Activated T-cell treated with anti-CD3 and anti-CD28 coated beads, Interleukin-2, amount 50 U/mL, for 24 hours (primary cell): Measurements from ENCODE around the gene TNFAIP8.
A peak's percentile ranks its signal among the peaks of the same experiment; 100 is the strongest.

Experiments used
- DNase-seq: peaks from one replicate; pipeline ENCODE4 v3.0.0-alpha.2; 2020
- H3K27ac Mint-ChIP-seq: 2 replicates; pipeline ENCODE4 v1.8.0; 2020; ENCODE audit warnings: mild to moderate bottlenecking, mixed read lengths
- H3K27me3 Mint-ChIP-seq: 2 replicates; pipeline ENCODE4 v1.8.0; 2020; ENCODE audit warnings: mixed read lengths
- H3K36me3 Mint-ChIP-seq: 2 replicates; pipeline ENCODE4 v1.8.0; 2020; ENCODE audit warnings: low read depth, mixed read lengths
- H3K4me1 Mint-ChIP-seq: 2 replicates; pipeline ENCODE4 v1.8.0; 2020; ENCODE audit warnings: low read depth, mixed read lengths
- H3K4me3 Mint-ChIP-seq: 2 replicates; pipeline ENCODE4 v1.8.0; 2020; ENCODE audit warnings: mild to moderate bottlenecking, moderate library complexity, mixed read lengths
- H3K9me3 Mint-ChIP-seq: 2 replicates; pipeline ENCODE4 v1.8.0; 2020; ENCODE audit warnings: mixed read lengths

Gene TNFAIP8

DNA sequence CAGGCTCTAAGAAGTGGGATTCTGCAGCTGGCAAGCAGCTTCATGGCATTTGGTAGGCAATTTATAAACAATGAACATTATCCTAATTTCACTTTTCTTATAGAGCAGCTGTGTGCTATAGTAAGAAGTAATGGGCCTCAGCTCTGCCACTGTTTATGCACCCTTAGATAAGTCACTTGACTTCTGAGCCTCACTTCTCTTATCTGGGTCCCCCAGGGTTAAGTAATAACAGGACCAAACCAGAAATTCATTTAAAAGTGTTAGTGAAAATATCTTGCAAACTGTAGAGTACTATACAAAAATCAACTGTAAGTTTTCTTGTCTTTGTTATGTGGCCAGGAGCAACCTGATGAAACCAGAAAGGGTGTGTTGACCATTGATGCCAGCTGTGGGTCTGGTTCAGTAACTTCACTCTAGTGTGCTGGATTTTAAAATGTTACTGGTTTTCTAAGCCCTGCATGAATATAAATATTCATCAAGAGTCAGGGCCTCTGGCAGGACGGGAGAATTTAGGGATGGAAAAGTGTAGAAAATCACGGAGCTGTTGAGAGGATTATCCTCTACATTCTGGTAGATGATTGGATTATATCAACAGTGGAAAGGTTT, 24.2 kb downstream of the TNFAIP8 start:
- Mint-ChIP-seq H3K9me3 (no peaks in the 10 kb centered on the region), H3K4me3 (no peak overlapping the region), H3K4me1 (peaks cover 88% of the 10 kb centered on the region), H3K27me3 (no peaks in the 10 kb centered on the region), H3K36me3 (peaks cover 88% of the 10 kb centered on the region), H3K27ac (peak overlapping the region; percentile 93)
- no peak for DNase-seq

DNA sequence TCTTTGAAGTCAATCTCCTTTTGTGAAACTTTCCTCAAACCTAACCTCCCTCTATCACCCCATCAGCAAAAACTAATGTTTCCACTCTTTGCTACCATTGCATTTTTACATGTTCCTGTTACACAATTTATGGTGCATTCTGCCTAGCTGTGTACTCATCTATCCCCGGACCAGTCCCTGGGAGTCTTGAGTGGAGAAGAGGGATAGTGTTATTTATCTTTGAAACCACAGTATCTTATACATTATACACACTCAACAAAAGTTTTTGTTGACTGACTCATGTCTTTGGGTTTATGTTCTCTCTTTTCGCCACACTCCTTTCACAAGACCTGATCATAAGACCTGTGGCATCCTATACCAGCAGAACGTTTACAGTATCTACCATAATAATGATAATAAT, 26.4 kb downstream of the TNFAIP8 start:
- Mint-ChIP-seq H3K27ac (peak overlapping the region; percentile 77), H3K27me3 (no peaks in the 10 kb centered on the region), H3K4me1 (peaks cover 92% of the 10 kb centered on the region), H3K4me3 (no peak overlapping the region), H3K36me3 (peaks cover 93% of the 10 kb centered on the region), H3K9me3 (no peaks in the 10 kb centered on the region)
- DNase-seq, result no peak

DNA sequence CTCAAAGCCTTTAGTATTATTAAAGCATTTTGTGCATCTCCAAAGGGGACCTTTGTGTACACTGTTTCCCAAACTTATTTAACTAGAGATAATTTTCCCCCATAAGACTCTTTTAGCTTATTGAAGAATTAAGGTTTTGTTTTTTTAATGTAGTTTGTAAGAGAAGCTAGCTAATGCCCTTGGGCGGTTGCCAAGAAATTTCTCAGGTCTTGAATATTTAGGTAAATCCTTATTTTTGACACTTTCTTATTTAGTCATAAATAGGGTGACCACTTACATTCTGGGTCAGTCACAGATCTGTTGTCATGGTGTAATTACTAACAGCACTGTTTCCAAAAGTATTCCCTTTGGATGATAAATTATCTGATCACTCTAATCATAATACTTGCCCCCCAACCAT, 27.2 kb downstream of the TNFAIP8 start:
- Mint-ChIP-seq H3K27me3 (no peaks in the 10 kb centered on the region), H3K9me3 (no peaks in the 10 kb centered on the region), H3K4me3 (no peak overlapping the region), H3K4me1 (peaks cover 92% of the 10 kb centered on the region), H3K36me3 (peaks cover 94% of the 10 kb centered on the region), H3K27ac (peak overlapping the region; percentile 86)
- DNase-seq, result no peak

DNA sequence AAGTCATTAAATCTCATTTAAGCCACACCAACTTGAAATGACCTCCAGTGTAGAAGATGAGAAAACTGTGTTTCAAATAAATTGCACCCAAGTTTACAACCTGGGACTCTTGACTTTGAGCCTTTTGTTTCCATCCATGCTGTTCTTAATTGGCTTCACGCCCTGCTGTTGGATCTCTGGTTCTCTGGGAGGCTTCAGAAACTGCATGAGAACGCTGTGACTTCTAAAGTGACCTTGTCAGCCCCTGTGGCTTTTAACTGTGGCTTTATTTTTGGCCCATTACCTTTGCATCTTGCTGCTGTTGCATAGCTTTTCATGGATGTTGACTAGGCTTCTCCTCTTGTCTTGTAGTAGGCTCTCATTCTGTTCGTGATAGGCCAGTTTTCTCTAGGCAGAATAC, 29.3 kb downstream of the TNFAIP8 start:
- Mint-ChIP-seq H3K27ac (peak overlapping the region; percentile 86), H3K27me3 (no peaks in the 10 kb centered on the region), H3K9me3 (no peaks in the 10 kb centered on the region), H3K36me3 (peaks cover 94% of the 10 kb centered on the region), H3K4me3 (no peak overlapping the region), H3K4me1 (peaks cover 92% of the 10 kb centered on the region)
- DNase-seq, result no peak

DNA sequence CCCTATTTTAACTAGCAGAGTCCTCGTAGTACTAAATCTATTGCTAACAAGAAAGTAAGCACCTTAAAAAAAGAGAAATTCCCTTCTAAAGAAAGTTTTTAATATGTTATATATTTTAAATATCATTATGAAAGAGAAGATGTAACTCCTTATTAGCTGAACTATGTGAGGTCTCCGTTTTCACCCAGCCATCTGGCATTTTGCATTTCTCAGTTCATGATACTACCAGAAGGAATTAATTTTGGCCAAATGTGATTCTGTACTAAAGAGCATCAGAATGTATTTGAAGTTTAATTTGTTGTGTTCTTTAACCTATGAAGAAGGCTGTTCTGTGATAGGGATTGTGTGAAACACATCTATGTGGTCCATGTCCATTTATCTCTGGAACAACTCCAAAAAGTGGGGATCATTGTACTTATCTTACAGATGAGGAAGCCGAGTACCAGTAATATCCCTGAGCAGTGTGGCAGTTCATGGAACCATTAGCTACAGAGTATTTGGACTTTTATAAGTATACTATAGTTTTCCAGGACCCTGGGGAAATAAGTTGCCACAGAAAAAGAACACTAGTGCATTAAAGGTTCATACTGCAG, 29.8 kb downstream of the TNFAIP8 start:
- Mint-ChIP-seq H3K9me3 (no peaks in the 10 kb centered on the region), H3K4me1 (peaks cover 93% of the 10 kb centered on the region), H3K4me3 (no peak overlapping the region), H3K36me3 (peaks cover 94% of the 10 kb centered on the region), H3K27me3 (no peaks in the 10 kb centered on the region), H3K27ac (peak overlapping the region; percentile 87)
- no peak for DNase-seq

DNA sequence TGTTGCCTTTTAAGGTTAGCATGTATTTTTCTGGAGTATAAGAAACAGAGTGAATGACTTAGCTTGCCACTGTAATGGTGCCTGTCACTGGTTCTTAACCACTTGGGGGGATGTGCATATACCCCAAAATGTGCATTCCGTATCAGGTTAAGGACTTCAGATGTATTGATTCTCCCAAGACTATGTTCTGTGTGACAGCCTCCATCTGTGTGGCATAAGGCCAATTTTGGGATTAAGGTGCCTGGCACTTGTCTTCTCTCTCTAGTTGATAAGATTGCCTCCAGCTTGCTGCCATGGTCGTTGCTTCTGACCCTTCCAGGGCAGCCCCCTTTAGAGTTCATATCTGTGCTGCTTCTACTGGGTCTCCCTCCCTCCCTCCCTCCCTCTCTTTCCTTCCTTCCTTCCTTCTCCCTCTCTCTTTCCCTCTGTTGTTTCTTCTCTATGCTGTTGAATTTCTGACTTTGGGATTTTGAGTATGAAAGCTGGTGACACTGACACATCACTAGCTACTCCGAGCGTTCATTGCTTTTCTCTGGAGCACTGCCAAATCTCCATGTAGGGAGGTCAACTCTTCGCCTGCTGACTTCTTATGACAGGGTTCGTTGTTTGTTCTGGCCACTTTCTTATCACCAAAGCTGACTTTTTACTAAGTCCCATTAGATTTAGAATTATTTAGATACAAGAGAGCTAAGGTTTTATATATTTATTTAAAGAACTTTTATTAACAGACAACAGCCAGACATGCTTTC, 31.0 kb downstream of the TNFAIP8 start:
- H3K9me3 Mint-ChIP-seq, result no peaks in the 10 kb centered on the region
- peaks cover 96% of the 10 kb centered on the region for H3K4me1 Mint-ChIP-seq
- no peaks in the 10 kb centered on the region for H3K27me3 Mint-ChIP-seq
- DNase-seq, result no peak
- peak overlapping the region; percentile 87 for H3K27ac Mint-ChIP-seq
- H3K4me3 Mint-ChIP-seq, result no peak overlapping the region
- H3K36me3 Mint-ChIP-seq, result peaks cover 96% of the 10 kb centered on the region

DNA sequence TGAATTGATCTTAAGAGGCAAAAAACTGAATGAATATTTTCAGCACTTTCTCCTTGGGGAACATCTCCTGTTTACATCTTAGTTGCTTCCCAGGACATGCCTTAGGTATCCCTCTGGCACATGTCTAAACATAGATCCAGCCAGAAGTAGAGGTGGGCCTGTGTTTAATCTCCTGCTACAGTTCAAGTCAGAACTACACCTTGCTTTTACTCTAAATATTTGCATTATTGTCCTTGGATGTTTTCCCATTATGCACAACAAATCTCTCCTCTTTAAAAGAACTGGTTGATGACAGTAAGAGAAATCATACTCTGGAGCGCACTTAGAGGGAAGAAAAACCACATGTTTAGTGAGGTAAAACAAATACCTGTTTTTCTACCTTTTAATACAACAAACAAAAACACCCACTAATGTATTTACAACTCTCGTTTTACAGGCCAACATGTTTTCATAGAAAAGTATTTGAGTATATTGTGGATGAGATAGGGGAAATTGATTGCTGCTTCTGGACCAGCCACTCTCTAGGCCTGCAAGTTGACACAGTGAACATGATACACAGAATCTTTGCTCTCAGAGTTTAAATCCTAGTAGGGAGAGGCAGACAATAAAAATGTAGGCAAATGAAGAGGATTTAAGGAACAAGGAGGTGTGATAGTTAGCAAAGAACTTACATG, 32.3 kb downstream of the TNFAIP8 start:
- Mint-ChIP-seq H3K4me1 (peaks cover 97% of the 10 kb centered on the region), H3K27ac (peak overlapping the region; percentile 90), H3K27me3 (no peaks in the 10 kb centered on the region), H3K9me3 (no peaks in the 10 kb centered on the region), H3K4me3 (peak overlapping the region; percentile 0), H3K36me3 (peaks cover 98% of the 10 kb centered on the region)
- DNase-seq, result no peak

DNA sequence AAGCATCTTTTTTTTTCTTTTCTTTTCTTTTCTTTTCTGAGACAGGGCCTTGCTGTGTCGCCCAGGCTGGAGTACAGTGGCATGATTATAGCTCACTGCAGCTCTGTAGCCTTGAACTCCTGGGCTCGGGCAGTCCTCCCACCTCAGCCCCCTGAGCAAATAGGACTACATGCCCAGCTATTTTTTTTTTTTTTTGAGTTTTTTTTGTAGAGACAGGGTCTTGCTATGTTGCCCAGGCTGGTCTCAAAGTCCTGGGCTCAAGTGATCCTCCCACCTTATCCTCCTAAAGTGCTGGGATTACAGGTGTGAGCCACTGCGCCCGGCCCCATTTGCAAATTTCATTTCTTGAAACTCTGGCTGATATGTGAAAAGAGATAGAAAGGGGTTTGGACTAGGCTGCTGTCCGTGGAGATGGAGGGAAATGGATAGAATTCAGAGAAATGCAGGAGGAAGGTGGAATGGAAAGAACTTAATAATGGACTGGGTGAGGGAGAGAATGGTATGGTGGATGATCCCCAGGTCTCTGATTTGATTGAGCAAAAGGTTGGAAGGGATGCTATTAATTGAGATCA, 32.9 kb downstream of the TNFAIP8 start:
- Mint-ChIP-seq H3K27me3 (no peaks in the 10 kb centered on the region), H3K4me3 (peak overlapping the region; percentile 8), H3K27ac (peak overlapping the region; percentile 90), H3K4me1 (peaks cover 97% of the 10 kb centered on the region), H3K36me3 (peaks cover 98% of the 10 kb centered on the region), H3K9me3 (no peaks in the 10 kb centered on the region)
- DNase-seq, result no peak

DNA sequence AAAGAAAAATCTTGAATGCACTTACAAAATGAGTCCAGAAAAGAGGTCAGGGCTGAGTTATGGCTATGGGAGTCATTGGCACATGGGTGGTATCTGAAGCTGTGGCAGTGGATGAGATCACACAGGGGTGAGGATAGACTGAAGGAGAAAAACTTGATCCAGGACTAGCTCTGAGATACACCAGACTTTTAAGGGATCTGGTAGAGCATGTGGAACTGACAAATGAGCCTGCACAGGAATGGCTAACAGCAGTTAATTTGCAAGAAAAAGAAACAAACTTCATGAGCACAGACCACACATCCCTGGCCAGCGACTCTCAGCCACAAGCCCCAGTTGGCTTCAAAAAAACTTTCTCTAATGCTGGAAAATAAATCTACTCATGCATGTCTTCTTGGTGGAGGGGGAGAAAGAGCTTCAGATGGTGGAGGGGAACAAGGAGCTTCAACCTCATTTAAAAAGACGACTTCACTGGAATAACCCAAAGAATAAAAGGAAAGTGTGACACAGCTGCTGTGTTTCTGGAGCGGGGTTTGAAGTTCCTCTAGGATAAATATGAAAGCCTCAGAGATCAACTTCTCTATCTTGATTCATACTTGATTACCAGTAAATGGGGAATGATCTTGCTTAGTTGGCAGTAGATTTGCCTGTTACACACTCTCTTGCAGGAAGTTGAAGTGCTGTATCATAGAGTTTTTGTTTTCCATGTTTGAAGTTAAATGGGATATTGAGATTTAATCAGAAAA, 33.6 kb downstream of the TNFAIP8 start:
- Mint-ChIP-seq H3K9me3 (peaks cover 2% of the 10 kb centered on the region), H3K4me1 (peaks cover 95% of the 10 kb centered on the region), H3K36me3 (peaks cover 98% of the 10 kb centered on the region), H3K4me3 (peak overlapping the region; percentile 13), H3K27me3 (no peaks in the 10 kb centered on the region), H3K27ac (peak overlapping the region; percentile 90)
- DNase-seq, result no peak

DNA sequence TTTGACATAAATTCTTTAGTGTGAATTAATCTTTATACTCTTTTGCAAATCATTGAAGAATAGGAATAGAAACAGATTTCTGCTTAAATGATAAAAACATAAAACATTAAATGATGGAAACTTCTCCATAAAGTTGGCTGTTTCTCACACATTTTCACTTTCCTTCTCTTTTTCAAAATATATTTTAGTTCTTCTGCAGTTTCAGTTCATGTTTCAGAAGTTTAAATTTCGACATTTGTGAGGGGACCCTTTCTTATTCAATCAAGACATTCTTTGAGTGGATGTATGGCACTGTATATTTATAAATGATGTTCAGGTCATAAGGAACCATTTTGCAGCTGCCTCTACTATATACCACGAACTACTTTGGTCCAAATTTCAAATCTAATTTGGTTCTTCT, 34.6 kb downstream of the TNFAIP8 start:
- H3K36me3 Mint-ChIP-seq, result peaks cover 99% of the 10 kb centered on the region

DNA sequence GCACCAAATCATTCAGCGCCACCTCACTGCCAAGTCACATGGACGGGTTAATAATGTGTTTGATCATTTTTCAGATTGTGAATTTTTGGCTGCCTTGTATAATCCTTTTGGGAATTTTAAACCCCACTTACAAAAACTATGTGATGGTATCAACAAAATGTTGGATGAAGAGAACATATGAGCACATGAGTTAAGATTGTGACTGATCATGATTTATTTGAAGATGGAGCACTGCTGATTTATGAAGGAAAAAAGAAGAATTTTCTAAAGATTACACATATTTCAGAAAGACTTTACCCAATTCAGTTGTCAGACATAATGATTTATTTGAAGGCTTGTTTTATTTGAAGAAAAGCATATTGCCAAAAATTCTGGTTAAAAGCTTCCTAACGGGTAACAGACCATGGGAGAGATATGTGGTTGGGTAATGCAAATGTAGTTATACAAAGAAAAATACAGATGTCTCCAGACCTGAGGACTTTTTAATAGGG, 37.4 kb downstream of the TNFAIP8 start:
- Mint-ChIP-seq H3K4me3 (peak overlapping the region; percentile 28), H3K36me3 (peaks cover 96% of the 10 kb centered on the region)

More for the DNA sequence above, 34.6 kb downstream of the TNFAIP8 start:
- H3K27me3 Mint-ChIP-seq, result no peaks in the 10 kb centered on the region
- peaks cover 96% of the 10 kb centered on the region for H3K4me1 Mint-ChIP-seq
- H3K27ac Mint-ChIP-seq, result peak overlapping the region; percentile 90
- no peak overlapping the region for H3K4me3 Mint-ChIP-seq
- DNase-seq, result no peak
- peaks cover 2% of the 10 kb centered on the region for H3K9me3 Mint-ChIP-seq

DNA sequence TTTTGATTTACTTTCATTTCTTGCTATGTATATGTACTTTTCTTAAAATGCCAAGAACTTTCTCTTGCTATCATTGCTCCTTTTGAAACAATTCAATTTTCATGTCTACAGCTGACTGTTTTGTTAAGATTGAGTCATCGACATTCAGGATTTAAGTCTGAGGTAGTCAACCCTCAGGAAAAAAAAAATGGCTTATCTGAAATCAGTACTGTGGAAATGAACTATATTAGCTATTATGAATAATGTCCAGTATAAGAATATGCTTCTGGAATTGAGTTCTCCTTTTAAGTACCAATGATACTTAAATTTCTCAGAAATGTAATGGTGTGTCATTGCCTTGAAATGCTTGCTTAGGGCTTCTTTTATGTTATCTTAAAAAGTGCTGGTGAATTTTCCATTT, 37.9 kb downstream of the TNFAIP8 start:
- H3K27me3 Mint-ChIP-seq, result no peaks in the 10 kb centered on the region
- peak overlapping the region; percentile 96 for H3K27ac Mint-ChIP-seq
- peak overlapping the region; percentile 53 for H3K4me3 Mint-ChIP-seq
- H3K4me1 Mint-ChIP-seq, result peaks cover 98% of the 10 kb centered on the region
- DNase-seq, result no peak
- H3K9me3 Mint-ChIP-seq, result peaks cover 2% of the 10 kb centered on the region
- H3K36me3 Mint-ChIP-seq, result peaks cover 95% of the 10 kb centered on the region

More for the DNA sequence above, 37.4 kb downstream of the TNFAIP8 start:
- peaks cover 97% of the 10 kb centered on the region for H3K4me1 Mint-ChIP-seq
- H3K27me3 Mint-ChIP-seq, result no peaks in the 10 kb centered on the region
- no peak for DNase-seq
- peak overlapping the region; percentile 96 for H3K27ac Mint-ChIP-seq
- peaks cover 2% of the 10 kb centered on the region for H3K9me3 Mint-ChIP-seq

DNA sequence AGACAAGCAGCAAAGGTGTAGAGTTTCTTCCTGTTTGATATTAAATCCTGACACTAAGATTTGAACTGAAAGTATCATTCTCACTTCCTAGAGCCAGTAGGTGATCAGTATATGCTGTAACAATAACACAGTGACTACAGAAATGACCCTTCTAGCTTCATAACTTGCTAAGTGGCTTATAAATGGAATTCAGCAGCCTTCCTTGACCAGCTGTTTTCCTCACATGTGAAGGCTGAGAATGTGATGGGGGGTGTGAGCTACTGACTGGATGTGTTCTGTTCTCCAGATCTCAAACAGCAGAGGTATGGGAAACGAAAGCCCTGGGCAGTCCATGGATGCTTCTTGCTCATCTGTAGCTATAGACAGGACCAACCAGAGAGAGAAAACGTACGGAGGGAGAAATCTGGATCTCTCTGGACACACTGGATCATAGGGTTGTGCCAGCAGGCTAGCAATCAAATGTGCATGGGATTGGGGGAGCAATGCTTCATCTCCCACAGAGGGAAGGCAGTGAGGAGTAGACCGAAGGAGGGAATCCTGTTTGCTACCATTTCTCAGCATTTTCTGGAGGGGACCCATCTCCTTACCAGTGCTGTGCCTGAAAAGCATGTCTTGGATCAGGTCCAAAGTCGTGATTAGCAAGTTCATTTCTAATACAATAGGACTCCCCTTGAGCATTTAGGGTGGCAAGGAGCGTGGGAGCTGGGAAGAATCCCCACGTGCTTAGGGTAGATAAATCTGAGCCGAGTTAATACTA, 39.4 kb downstream of the TNFAIP8 start:
- H3K27me3 Mint-ChIP-seq, result no peaks in the 10 kb centered on the region
- peak overlapping the region; percentile 47 for H3K4me3 Mint-ChIP-seq
- DNase-seq, result no peak
- peaks cover 2% of the 10 kb centered on the region for H3K9me3 Mint-ChIP-seq
- peaks cover 98% of the 10 kb centered on the region for H3K4me1 Mint-ChIP-seq
- H3K36me3 Mint-ChIP-seq, result peaks cover 88% of the 10 kb centered on the region
- peak overlapping the region; percentile 96 for H3K27ac Mint-ChIP-seq
